Measurements from ENCODE around the gene LRRC51. TPM values are rescaled to one million over a fixed set of nuclear protein-coding genes. Genes with fewer than 3 reads are reported as not detected.

Gene LRRC51
- total RNA-seq, 4 donors from 2014 or later, result 9.1 to 10.0 (median 9.2) TPM

DNA sequence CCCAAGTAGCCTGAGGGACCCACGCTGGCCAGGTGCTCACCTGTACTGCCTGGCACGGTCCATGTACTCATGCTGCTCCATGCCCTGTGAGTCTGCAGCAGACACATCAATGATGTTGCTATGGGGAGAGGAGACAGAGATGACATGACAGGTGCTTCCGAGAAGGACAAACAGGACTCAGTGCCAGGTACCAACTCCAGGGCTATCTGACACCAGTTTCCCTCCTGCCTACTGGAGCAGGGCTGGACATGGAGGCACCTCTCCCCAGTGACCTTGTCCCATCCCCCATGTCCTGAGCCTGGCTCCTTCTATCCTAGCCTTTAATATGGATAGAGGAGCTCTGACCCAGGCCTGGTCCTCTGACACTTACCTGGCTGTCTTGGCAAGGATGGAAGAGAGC, 18.1 kb downstream of the LRRC51 start:
- peaks cover 33 to 64% (median 62%) of the 10 kb centered on the region in 4 donors for H3K36me3 ChIP-seq
- peaks cover 33 to 44% (median 36%) of the 10 kb centered on the region in 4 donors for H3K4me1 ChIP-seq
- no peaks in the 10 kb centered on the region for H3K27me3 ChIP-seq
- DNase-seq (ENCODE audit: extremely low spot score), result no peak
- WGBS, result 93% methylated on average over 3 of the region's 3 CpGs
- no peaks in the 10 kb centered on the region for H3K9me3 ChIP-seq
- no peak overlapping the region for H3K27ac ChIP-seq (replicated peaks in 1 of 4)
- TF ChIP-seq, protein P1, sequence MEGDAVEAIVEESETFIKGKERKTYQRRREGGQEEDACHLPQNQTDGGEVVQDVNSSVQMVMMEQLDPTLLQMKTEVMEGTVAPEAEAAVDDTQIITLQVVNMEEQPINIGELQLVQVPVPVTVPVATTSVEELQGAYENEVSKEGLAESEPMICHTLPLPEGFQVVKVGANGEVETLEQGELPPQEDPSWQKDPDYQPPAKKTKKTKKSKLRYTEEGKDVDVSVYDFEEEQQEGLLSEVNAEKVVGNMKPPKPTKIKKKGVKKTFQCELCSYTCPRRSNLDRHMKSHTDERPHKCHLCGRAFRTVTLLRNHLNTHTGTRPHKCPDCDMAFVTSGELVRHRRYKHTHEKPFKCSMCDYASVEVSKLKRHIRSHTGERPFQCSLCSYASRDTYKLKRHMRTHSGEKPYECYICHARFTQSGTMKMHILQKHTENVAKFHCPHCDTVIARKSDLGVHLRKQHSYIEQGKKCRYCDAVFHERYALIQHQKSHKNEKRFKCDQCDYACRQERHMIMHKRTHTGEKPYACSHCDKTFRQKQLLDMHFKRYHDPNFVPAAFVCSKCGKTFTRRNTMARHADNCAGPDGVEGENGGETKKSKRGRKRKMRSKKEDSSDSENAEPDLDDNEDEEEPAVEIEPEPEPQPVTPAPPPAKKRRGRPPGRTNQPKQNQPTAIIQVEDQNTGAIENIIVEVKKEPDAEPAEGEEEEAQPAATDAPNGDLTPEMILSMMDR (IDR thresholded peaks at IDR 0.05), result no peak
- no peak for TF ChIP-seq EP300 (IDR thresholded peaks at IDR 0.05)
- TF ChIP-seq POLR2AphosphoS5 (IDR thresholded peaks at IDR 0.05), result no peak
- TF ChIP-seq POLR2A (IDR thresholded peaks at IDR 0.05; ENCODE audit: low read depth), result no peak
- intact Hi-C loops (cut with DNase I), result no loop called here
- no peak overlapping the region for H3K4me3 ChIP-seq

DNA sequence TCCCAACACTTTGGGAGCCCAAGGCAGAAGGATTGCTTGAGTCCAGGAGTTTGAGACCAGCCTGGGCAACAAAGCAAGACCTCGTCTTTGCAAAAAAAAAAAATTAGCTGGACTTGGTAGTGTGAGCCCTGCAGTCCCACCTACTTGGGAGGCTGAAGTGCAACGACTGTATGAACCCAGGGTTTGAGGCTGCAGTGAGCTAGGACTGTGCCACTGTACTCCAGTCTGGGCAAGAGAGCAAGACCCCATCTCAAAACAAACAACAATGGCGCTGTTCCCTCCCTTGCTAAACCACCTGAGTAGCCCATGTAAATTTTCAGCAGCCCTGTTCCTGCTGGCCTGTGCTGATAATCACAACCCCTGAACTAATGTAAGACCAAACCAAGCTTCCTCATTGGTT, 19.4 kb downstream of the LRRC51 start:
- intact Hi-C loops (cut with DNase I), result no loop called here

GRCh38 chr11:72100462-72100861, 19.8 kb downstream of the LRRC51 start:
- intact Hi-C loops (cut with DNase I), result no loop called here
- TF ChIP-seq POLR2AphosphoS5 (IDR thresholded peaks at IDR 0.05) (no peak), POLR2A (IDR thresholded peaks at IDR 0.05; ENCODE audit: low read depth) (no peak), EP300 (IDR thresholded peaks at IDR 0.05) (no peak)
- TF ChIP-seq, protein P1 (IDR thresholded peaks at IDR 0.05), result no peak
- H3K27me3 ChIP-seq, result no peaks in the 10 kb centered on the region
- WGBS, result 50% methylated on average over 1 of the region's 1 CpG
- H3K27ac ChIP-seq (replicated peaks in 1 of 4), result peak overlapping the region in 1 of 4 donors; percentile 5
- no peak overlapping the region for H3K4me3 ChIP-seq
- H3K36me3 ChIP-seq, result peaks cover 20 to 48% (median 47%) of the 10 kb centered on the region in 4 donors
- H3K4me1 ChIP-seq, result peaks cover 35 to 48% (median 39%) of the 10 kb centered on the region in 4 donors
- no peaks in the 10 kb centered on the region for H3K9me3 ChIP-seq
- DNase-seq (ENCODE audit: extremely low spot score), result no peak

More for the DNA sequence above, 19.4 kb downstream of the LRRC51 start:
- Histone ChIP-seq H3K4me3 (no peak overlapping the region), H3K36me3 (peaks cover 23 to 52% (median 52%) of the 10 kb centered on the region in 4 donors), H3K27ac (replicated peaks in 1 of 4) (no peak overlapping the region), H3K9me3 (no peaks in the 10 kb centered on the region), H3K27me3 (no peaks in the 10 kb centered on the region), H3K4me1 (peaks cover 35 to 48% (median 39%) of the 10 kb centered on the region in 4 donors)
- no peak for TF ChIP-seq POLR2A (IDR thresholded peaks at IDR 0.05; ENCODE audit: low read depth)
- no peak for TF ChIP-seq EP300 (IDR thresholded peaks at IDR 0.05)
- TF ChIP-seq, protein P1 (IDR thresholded peaks at IDR 0.05), result no peak
- TF ChIP-seq POLR2AphosphoS5 (IDR thresholded peaks at IDR 0.05), result no peak
- 93% methylated on average over 3 of the region's 3 CpGs for WGBS
- no peak for DNase-seq (ENCODE audit: extremely low spot score)

GRCh38 chr11:72102162-72102561, 21.5 kb downstream of the LRRC51 start:
- WGBS, result 56% methylated on average over 4 of the region's 4 CpGs
- no peak for DNase-seq (ENCODE audit: extremely low spot score)
- peaks cover 20 to 33% (median 30%) of the 10 kb centered on the region in 4 donors for H3K36me3 ChIP-seq
- H3K4me1 ChIP-seq, result peaks cover 35 to 48% (median 39%) of the 10 kb centered on the region in 4 donors
- intact Hi-C loops (cut with DNase I), result no loop called here
- peak overlapping the region; percentile 68 to 77 (median 76) for H3K4me3 ChIP-seq
- H3K9me3 ChIP-seq, result no peaks in the 10 kb centered on the region
- no peaks in the 10 kb centered on the region for H3K27me3 ChIP-seq
- TF ChIP-seq, protein P1 (IDR thresholded peaks at IDR 0.05), result no peak
- no peak for TF ChIP-seq POLR2AphosphoS5 (IDR thresholded peaks at IDR 0.05)
- TF ChIP-seq POLR2A (IDR thresholded peaks at IDR 0.05; ENCODE audit: low read depth), result no peak
- no peak for TF ChIP-seq EP300 (IDR thresholded peaks at IDR 0.05)
- peak overlapping the region; percentile 90 to 93 (median 90) for H3K27ac ChIP-seq (replicated peaks in 1 of 4)

- TF ChIP-seq POLR2A (IDR thresholded peaks at IDR 0.05; ENCODE audit: low read depth), result no peak
- TF ChIP-seq EP300 (IDR thresholded peaks at IDR 0.05), result no peak
- TF ChIP-seq POLR2AphosphoS5 (IDR thresholded peaks at IDR 0.05), result no peak
- peaks cover 35 to 48% (median 39%) of the 10 kb centered on the region in 4 donors for H3K4me1 ChIP-seq
- H3K4me3 ChIP-seq, result peak overlapping the region; percentile 68 to 77 (median 76)
- H3K9me3 ChIP-seq, result no peaks in the 10 kb centered on the region
- intact Hi-C loops (cut with DNase I), result no loop called here
- 5% methylated on average over 9 of the region's 9 CpGs for WGBS
- DNase-seq (ENCODE audit: extremely low spot score), result no peak
- peaks cover 16 to 33% (median 28%) of the 10 kb centered on the region in 4 donors for H3K36me3 ChIP-seq
- H3K27ac ChIP-seq (replicated peaks in 1 of 4), result peak overlapping the region; percentile 90 to 93 (median 90)
- H3K27me3 ChIP-seq, result no peaks in the 10 kb centered on the region
Measured at GRCh38 chr11:72102631-72102945, 21.9 kb downstream of the LRRC51 start.
